CD14-positive monocyte (primary cell): Measurements from ENCODE around the gene SESN2. TPM values are rescaled to one million over a fixed set of nuclear protein-coding genes. Genes with fewer than 3 reads are reported as not detected.
A peak's percentile ranks its signal among the peaks of the same experiment; 100 is the strongest.

Source experiments
- DNase-seq, 3 donors: peaks; one replicate each; pipeline ENCODE4 v3.0.0-alpha.2; 2011 to 2022
- H2AFZ ChIP-seq: 2 replicates; pipeline ENCODE4 v1.6.0; 2012; ENCODE audit warnings: mild to moderate bottlenecking, low read depth, low read length, inconsistent platforms; ENCODE audit not compliant: insufficient read depth, poor library complexity, severe bottlenecking
- H3K27ac ChIP-seq, 2 donors: 1 replicate in 1 of 2; 2 replicates in 1 of 2; pipeline ENCODE4 v1.5.1; 2012 to 2013; ENCODE audit warnings: low read length in 2 of 2, control low read depth in 1 of 2, inconsistent platforms in 1 of 2, low read depth in 1 of 2, mild to moderate bottlenecking in 1 of 2
- H3K27me3 ChIP-seq, 2 donors: one replicate each; pipeline versions ENCODE4 v1.6.0 to v1.6.1; 2011 to 2013; ENCODE audit warnings: low read length in 2 of 2; ENCODE audit not compliant: control insufficient read depth in 2 of 2, insufficient read depth in 2 of 2
- H3K36me3 ChIP-seq, 2 donors: replicated peaks in 1 of 2; 1 replicate in 1 of 2; 2 replicates in 1 of 2; pipeline versions ENCODE4 v1.5.1 to v1.6.1; 2012 to 2013; ENCODE audit warnings: low read length in 2 of 2, control low read depth in 1 of 2, inconsistent platforms in 1 of 2, mild to moderate bottlenecking in 1 of 2; ENCODE audit not compliant: insufficient read depth in 2 of 2, control insufficient read depth in 1 of 2
- H3K4me1 ChIP-seq, 2 donors: 1 replicate in 1 of 2; 2 replicates in 1 of 2; pipeline versions ENCODE4 v1.5.1 to v1.6.1; 2012 to 2013; ENCODE audit warnings: low read length in 2 of 2, control low read depth in 1 of 2, inconsistent platforms in 1 of 2, mild to moderate bottlenecking in 1 of 2, moderate library complexity in 1 of 2; ENCODE audit not compliant: insufficient read depth in 2 of 2, control insufficient read depth in 1 of 2
- H3K4me2 ChIP-seq: replicated peaks from 2 replicates; pipeline ENCODE3; 2012; ENCODE audit warnings: low read length, moderate library complexity, mild to moderate bottlenecking; ENCODE audit not compliant: poor library complexity, severe bottlenecking; ENCODE audit errors: extremely low read depth
- H3K4me3 ChIP-seq, 3 experiments: fragments of 200-600 bp in 1 of 3; sonication (generic) in 1 of 3; replicated peaks in 1 of 3; 1 replicate in 2 of 3; 2 replicates in 1 of 3; pipeline ENCODE4 v1.5.1; 2011 to 2013; ENCODE audit warnings: low read length in 3 of 3, mild to moderate bottlenecking in 3 of 3, control low read depth in 2 of 3, low read depth in 2 of 3, inconsistent platforms in 1 of 3, moderate library complexity in 1 of 3
- H3K79me2 ChIP-seq: 2 replicates; pipeline ENCODE4 v1.6.0; 2012; ENCODE audit warnings: mild to moderate bottlenecking, control low read depth, inconsistent platforms, low read length, moderate library complexity; ENCODE audit not compliant: insufficient read depth
- H3K9ac ChIP-seq: 2 replicates; pipeline ENCODE4 v1.6.0; 2017; ENCODE audit warnings: low read length, mild to moderate bottlenecking; ENCODE audit not compliant: insufficient read depth, poor library complexity, severe bottlenecking
- H3K9me3 ChIP-seq, 2 donors: replicated peaks in 1 of 2; 1 replicate in 1 of 2; 2 replicates in 1 of 2; pipeline versions ENCODE4 v1.5.1 to v1.6.1; 2012 to 2013; ENCODE audit warnings: low read length in 2 of 2, control low read depth in 1 of 2; ENCODE audit not compliant: control insufficient read depth in 1 of 2, insufficient read depth in 1 of 2
- H4K20me1 ChIP-seq: 2 replicates; pipeline ENCODE4 v1.6.0; 2012; ENCODE audit warnings: mild to moderate bottlenecking, low read length, control low read depth, moderate library complexity; ENCODE audit not compliant: insufficient read depth
- H3K27ac Mint-ChIP-seq, 7 donors: one replicate each; pipeline ENCODE4 v1.8.0; 2020; ENCODE audit warnings: mild to moderate bottlenecking in 7 of 7, mixed read lengths in 7 of 7, moderate library complexity in 6 of 7, inconsistent platforms in 2 of 7
- H3K27me3 Mint-ChIP-seq, 3 donors: one replicate each; pipeline ENCODE4 v1.8.0; 2021 to 2022; ENCODE audit warnings: low read depth in 3 of 3, mild to moderate bottlenecking in 3 of 3, mixed read lengths in 3 of 3, moderate library complexity in 3 of 3, inconsistent platforms in 1 of 3
- H3K36me3 Mint-ChIP-seq, 2 donors: one replicate each; pipeline ENCODE4 v1.8.0; 2020; ENCODE audit warnings: mixed read lengths in 2 of 2, inconsistent platforms in 1 of 2, mild to moderate bottlenecking in 1 of 2
- H3K4me1 Mint-ChIP-seq: one replicate; pipeline ENCODE4 v1.8.0; 2020; ENCODE audit warnings: mild to moderate bottlenecking, mixed read lengths
- H3K4me3 Mint-ChIP-seq, 2 donors: one replicate each; pipeline ENCODE4 v1.8.0; 2020; ENCODE audit warnings: mild to moderate bottlenecking in 2 of 2, mixed read lengths in 2 of 2, moderate library complexity in 1 of 2
- H3K9me3 Mint-ChIP-seq, 7 donors: one replicate each; pipeline ENCODE4 v1.8.0; 2020 to 2022; ENCODE audit warnings: mixed read lengths in 7 of 7, mild to moderate bottlenecking in 6 of 7, moderate library complexity in 6 of 7, inconsistent platforms in 2 of 7
- CTCF ChIP-seq: fragments of 200-600 bp; IDR thresholded peaks from one replicate; pipeline ENCODE4 v1.8.0; 2022; ENCODE audit warnings: antibody characterized with exemption, mild to moderate bottlenecking
- WGBS: methylation state at CpG from one replicate; pipeline ENCODE4 v1.1.5; 2013; ENCODE audit warnings: missing lambda C conversion rate; ENCODE audit not compliant: insufficient coverage; 5-methylcytosine and 5-hydroxymethylcytosine counted together
- intact Hi-C, 2 donors: fragments of 100-400 bp; cut with micrococcal nuclease; formaldehyde crosslinking; loops; one replicate each; pipeline versions ENCODE4 v1.15.0 to v1.15.1; 2023
- polyA plus RNA-seq, 3 donors: library from polyadenylated mRNA; depleted of rRNA in 1 of 3; unstranded in 2 of 3; stranded (reverse) in 1 of 3; fragments of 300-500 nt in 2 of 3; fragments of >200 nt in 1 of 3; fragmentation: Illumina TruSeq in 2 of 3; gene quantifications; 1 replicate in 2 of 3; 2 replicates in 1 of 3; pipeline ENCODE4 v1.2.3, GENCODE V29; 2012 to 2021

Gene SESN2
- polyA plus RNA-seq, 3 donors: 5.0 to 15.7 (median 5.1) TPM

DNA sequence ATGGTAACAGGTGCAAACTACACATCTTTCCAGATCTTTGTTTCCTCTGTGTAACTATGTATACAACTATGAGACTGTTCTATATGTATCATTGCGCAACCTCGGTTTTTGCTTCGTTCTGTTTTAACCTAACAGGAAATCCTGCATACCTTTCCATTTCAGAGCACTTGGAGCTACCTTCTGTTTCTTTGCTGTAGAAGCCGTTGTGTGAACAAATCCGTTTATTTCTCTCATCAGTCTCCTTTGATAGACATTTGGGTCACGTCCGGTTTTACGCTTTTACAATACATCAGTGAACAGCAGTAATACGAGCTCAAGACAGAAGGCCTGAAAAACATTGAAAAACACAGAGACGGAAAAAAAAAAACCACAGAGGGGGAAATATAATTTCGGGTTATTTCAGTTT, 12.9 kb upstream of the SESN2 start:
- H3K36me3 ChIP-seq: no peaks in the 10 kb centered on the region
- peak overlapping the region; percentile 90 to 99 (median 97) for H3K27ac Mint-ChIP-seq
- H3K27me3 Mint-ChIP-seq: peaks cover 0 to 2% (median 0%) of the 10 kb centered on the region in 3 donors
- H3K4me1 ChIP-seq: peaks cover 67 to 70% of the 10 kb centered on the region in 2 donors
- no peaks in the 10 kb centered on the region for H3K9me3 ChIP-seq
- H3K4me2 ChIP-seq: peak overlapping the region; percentile 96
- DNase-seq: peak in 2 of 3 donors; percentile 46 to 68
- H3K4me3 Mint-ChIP-seq: peak overlapping the region; percentile 94 to 98
- no peaks in the 10 kb centered on the region for H3K79me2 ChIP-seq
- peaks cover 0 to 4% of the 10 kb centered on the region in 2 donors for H3K36me3 Mint-ChIP-seq
- TF ChIP-seq CTCF: no peak
- peak overlapping the region; percentile 75 to 89 for H3K27ac ChIP-seq
- WGBS: 0% methylated on average over 5 of the region's 11 CpGs
- H3K4me1 Mint-ChIP-seq: peaks cover 67% of the 10 kb centered on the region
- intact Hi-C loops: loop anchor here in 1 of 2 donors (2.0 to 5.0 kb wide), 2 partner anchors 14 to 81 kb away; partner anchors contain the start of gene MED18
- no peaks in the 10 kb centered on the region for H3K27me3 ChIP-seq
- peak overlapping the region; percentile 82 for H2AFZ ChIP-seq
- H3K9me3 Mint-ChIP-seq: no peaks in the 10 kb centered on the region
- H3K9ac ChIP-seq: peak overlapping the region; percentile 78
- H4K20me1 ChIP-seq: no peaks in the 10 kb centered on the region
- peak overlapping the region; percentile 89 to 96 (median 93) for H3K4me3 ChIP-seq

DNA sequence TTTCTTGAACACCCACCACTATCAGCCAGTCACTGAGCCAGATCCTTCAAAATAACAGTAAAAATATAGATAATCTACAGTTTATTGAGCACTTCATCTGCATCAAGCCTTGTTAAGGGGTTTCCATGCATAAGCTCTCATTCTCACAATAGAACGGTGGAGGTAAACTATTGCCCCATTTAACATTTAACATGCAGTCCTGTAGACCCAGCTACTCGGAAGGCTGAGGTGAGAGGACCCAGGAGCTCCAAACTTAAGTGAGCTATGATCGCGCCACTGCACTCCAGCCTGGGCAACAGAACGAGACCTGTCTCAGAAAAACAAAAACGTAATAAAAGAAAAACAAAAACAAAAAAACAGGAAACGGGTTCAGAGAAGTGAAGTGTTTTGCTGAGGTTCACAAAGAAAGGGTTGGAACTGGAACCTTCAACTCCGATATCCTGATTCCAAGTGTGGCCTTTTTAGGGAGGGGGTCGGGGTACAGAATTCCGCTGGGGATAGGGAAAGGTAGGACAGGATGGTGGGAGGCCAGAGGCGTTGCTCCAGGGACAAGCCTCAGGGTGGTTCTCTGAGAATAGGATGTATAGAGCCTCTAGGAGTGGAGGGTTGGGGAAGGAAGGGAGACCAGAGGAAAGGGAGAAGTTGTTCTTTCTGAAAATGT, 11.6 kb upstream of the SESN2 start:
- Mint-ChIP-seq H3K27me3 (no peaks in the 10 kb centered on the region), H3K9me3 (no peaks in the 10 kb centered on the region), H3K27ac (peak overlapping the region; percentile 94 to 99 (median 96)), H3K4me1 (peaks cover 68% of the 10 kb centered on the region), H3K4me3 (peak overlapping the region; percentile 61 to 82), H3K36me3 (peaks cover 0 to 4% of the 10 kb centered on the region in 2 donors)
- Histone ChIP-seq H3K4me2 (peak overlapping the region; percentile 96), H3K9me3 (no peaks in the 10 kb centered on the region), H3K4me1 (peaks cover 70 to 71% of the 10 kb centered on the region in 2 donors), H3K79me2 (no peaks in the 10 kb centered on the region), H3K9ac (peak overlapping the region; percentile 16), H3K4me3 (peak overlapping the region; percentile 2 to 96 (median 27)), H2AFZ (peak overlapping the region; percentile 76), H3K36me3 (no peaks in the 10 kb centered on the region), H4K20me1 (no peaks in the 10 kb centered on the region), H3K27me3 (no peaks in the 10 kb centered on the region), H3K27ac (peak overlapping the region; percentile 75 to 89)
- WGBS: 72% methylated on average over 4 of the region's 11 CpGs
- intact Hi-C loops: loop anchor here (2.0 to 5.0 kb wide), 3 partner anchors 13 to 81 kb away; partner anchors contain the start of gene MED18 (in 2 of the 2)
- no peak for DNase-seq
- TF ChIP-seq CTCF: no peak
